ENCODE measurements around the gene CYP2J2. TPM values are rescaled to one million over a fixed set of nuclear protein-coding genes. Genes with fewer than 3 reads are reported as not detected.

The CYP2J2 gene
- total RNA-seq, 1 experiment from 2014 or later, result 1.6 TPM

GRCh38 chr1:59903141-59903754, 23.3 kb downstream of the CYP2J2 start:
- Histone ChIP-seq H3K4me1 (replicated peaks; ENCODE audit: insufficient read depth) (peaks cover 12% of the 10 kb centered on the region), H3K27me3 (ENCODE audit: insufficient read depth, low read depth) (no peaks in the 10 kb centered on the region), H2AFZ (no peak overlapping the region), H3K4me2 (no peak overlapping the region), H3K4me3 (no peak overlapping the region), H3K9me2 (ENCODE audit: insufficient read depth) (no peaks in the 10 kb centered on the region), H3K27ac (no peak overlapping the region), H4K20me1 (ENCODE audit: insufficient read depth) (no peaks in the 10 kb centered on the region), H3F3A (ENCODE audit: insufficient read depth, low read depth) (no peaks in the 10 kb centered on the region), H3K79me2 (ENCODE audit: low read depth) (no peaks in the 10 kb centered on the region), H3K9me3 (ENCODE audit: insufficient read depth, low read depth) (no peaks in the 10 kb centered on the region), H3K36me3 (ENCODE audit: low read depth) (no peaks in the 10 kb centered on the region)
- peak; percentile 45; the same call in 1 of the 2 replicates for TF ChIP-seq CTCF (conservative IDR thresholded peaks at IDR 0.05)
- TF ChIP-seq EZH2 (IDR thresholded peaks at IDR 0.05; ENCODE audit: low read depth), result no peak
- no peak for DNase-seq
- intact Hi-C loops (cut with micrococcal nuclease; ENCODE audit: unreplicated experiment), result loop anchor here (1.0 kb wide), 1 partner anchor 44 kb away; no protein-coding TSS in a partner anchor
- ChIA-PET POLR2A (ENCODE audit: unreplicated experiment) (no interaction called here), CTCF (interaction anchor here (1.0 to 1.5 kb wide), 2 partner anchors 10 to 24 kb away, joined by 4 to 7 read pairs; no protein-coding TSS in a partner anchor)
- no TSS peak for BruUV-seq (replicated peaks)

- POLR2A ChIA-PET (ENCODE audit: unreplicated experiment), result no interaction called here
- Histone ChIP-seq H3K36me3 (ENCODE audit: low read depth) (no peaks in the 10 kb centered on the region), H3K9me3 (ENCODE audit: insufficient read depth, low read depth) (no peaks in the 10 kb centered on the region), H3K4me3 (no peak overlapping the region), H3K4me2 (no peak overlapping the region), H4K20me1 (ENCODE audit: insufficient read depth) (no peaks in the 10 kb centered on the region), H2AFZ (no peak overlapping the region), H3K27me3 (ENCODE audit: insufficient read depth, low read depth) (no peaks in the 10 kb centered on the region), H3K79me2 (ENCODE audit: low read depth) (no peaks in the 10 kb centered on the region), H3K27ac (no peak overlapping the region), H3K4me1 (replicated peaks; ENCODE audit: insufficient read depth) (peaks cover 12% of the 10 kb centered on the region), H3F3A (ENCODE audit: insufficient read depth, low read depth) (no peaks in the 10 kb centered on the region), H3K9me2 (ENCODE audit: insufficient read depth) (no peaks in the 10 kb centered on the region)
- no TSS peak for BruUV-seq (replicated peaks)
- CTCF ChIA-PET, result no interaction called here
- TF ChIP-seq EZH2 (IDR thresholded peaks at IDR 0.05; ENCODE audit: low read depth), result no peak
- TF ChIP-seq CTCF (conservative IDR thresholded peaks at IDR 0.05), result no peak
- intact Hi-C loops (cut with micrococcal nuclease; ENCODE audit: unreplicated experiment), result no loop called here
- no peak for DNase-seq
These were observed 24.7 kb downstream of the CYP2J2 start for GRCh38 chr1:59901770-59902388.

GRCh38 chr1:59900640-59901039, 25.9 kb downstream of the CYP2J2 start:
- Histone ChIP-seq H3K9me2 (ENCODE audit: insufficient read depth) (no peaks in the 10 kb centered on the region), H4K20me1 (ENCODE audit: insufficient read depth) (no peaks in the 10 kb centered on the region), H3K36me3 (ENCODE audit: low read depth) (no peaks in the 10 kb centered on the region), H3K27ac (no peak overlapping the region), H3F3A (ENCODE audit: insufficient read depth, low read depth) (no peaks in the 10 kb centered on the region), H3K9me3 (ENCODE audit: insufficient read depth, low read depth) (no peaks in the 10 kb centered on the region), H3K4me1 (replicated peaks; ENCODE audit: insufficient read depth) (peaks cover 12% of the 10 kb centered on the region), H3K79me2 (ENCODE audit: low read depth) (no peaks in the 10 kb centered on the region), H3K4me3 (no peak overlapping the region), H3K27me3 (ENCODE audit: insufficient read depth, low read depth) (no peaks in the 10 kb centered on the region), H3K4me2 (no peak overlapping the region), H2AFZ (no peak overlapping the region)
- intact Hi-C loops (cut with micrococcal nuclease; ENCODE audit: unreplicated experiment), result no loop called here
- ChIA-PET POLR2A (ENCODE audit: unreplicated experiment) (no interaction called here), CTCF (no interaction called here)
- TF ChIP-seq EZH2 (IDR thresholded peaks at IDR 0.05; ENCODE audit: low read depth) (no peak), CTCF (conservative IDR thresholded peaks at IDR 0.05) (no peak)
- DNase-seq, result no peak
- BruUV-seq (replicated peaks), result no TSS peak
